Peyer's patch (tissue), 4 donors: Measurements from ENCODE around the gene ITPR1. TPM values are rescaled to one million over a fixed set of nuclear protein-coding genes. Genes with fewer than 3 reads are reported as not detected.

Source experiments
- DNase-seq, 3 donors: peaks; one replicate each; pipeline ENCODE4 v3.0.0-alpha.2; 2017 to 2019
- H3K27ac ChIP-seq, 4 donors: fragments of 200-600 bp; sonication (generic); one replicate each; pipeline ENCODE4 v1.5.1; 2016 to 2019
- H3K27me3 ChIP-seq, 2 donors: fragments of 200-600 bp; sonication (generic); one replicate each; pipeline ENCODE4 v1.5.1; 2019
- H3K36me3 ChIP-seq, 3 donors: fragments of 200-600 bp; sonication (generic); one replicate each; pipeline ENCODE4 v1.5.1; 2016 to 2019
- H3K4me1 ChIP-seq, 4 donors: fragments of 200-600 bp; sonication (generic); one replicate each; pipeline ENCODE4 v1.5.1; 2016 to 2019
- H3K4me3 ChIP-seq, 4 donors: fragments of 200-600 bp; sonication (generic); 1 replicate in 3 of 4; 2 replicates in 1 of 4; pipeline ENCODE4 v1.5.1; 2016 to 2019; ENCODE audit warnings: mild to moderate bottlenecking in 1 of 4
- H3K9me3 ChIP-seq, 4 donors: fragments of 200-600 bp; sonication (generic); one replicate each; pipeline ENCODE4 v1.5.1; 2016 to 2019; ENCODE audit warnings: mild to moderate bottlenecking in 1 of 4
- POLR2A ChIP-seq, 2 donors: fragments of 450-650 bp; IDR thresholded peaks; one replicate each; pipeline ENCODE4 v1.5.1; 2017; ENCODE audit warnings: antibody characterized with exemption in 2 of 2, mild to moderate bottlenecking in 2 of 2, moderate library complexity in 2 of 2
- total RNA-seq, 4 donors: library from RNA; depleted of rRNA; stranded (reverse); fragments of >200 nt; gene quantifications; one replicate each; pipeline ENCODE4 v1.1.0, GENCODE V29; 2016
- TF ChIP-seq, protein P1 (sequence below), 6 experiments: fragments of 450-650 bp in 4 of 6; fragments of 200-600 bp in 2 of 6; sonication (generic) in 1 of 6; IDR thresholded peaks; one replicate each; pipeline ENCODE4 v1.5.1; 2017 to 2019; ENCODE audit warnings: antibody characterized with exemption in 6 of 6, mild to moderate bottlenecking in 3 of 6, moderate library complexity in 1 of 6

Gene ITPR1
- total RNA-seq, 4 donors from 2014 or later = 13.3 to 142 (median 22.7) TPM

DNA sequence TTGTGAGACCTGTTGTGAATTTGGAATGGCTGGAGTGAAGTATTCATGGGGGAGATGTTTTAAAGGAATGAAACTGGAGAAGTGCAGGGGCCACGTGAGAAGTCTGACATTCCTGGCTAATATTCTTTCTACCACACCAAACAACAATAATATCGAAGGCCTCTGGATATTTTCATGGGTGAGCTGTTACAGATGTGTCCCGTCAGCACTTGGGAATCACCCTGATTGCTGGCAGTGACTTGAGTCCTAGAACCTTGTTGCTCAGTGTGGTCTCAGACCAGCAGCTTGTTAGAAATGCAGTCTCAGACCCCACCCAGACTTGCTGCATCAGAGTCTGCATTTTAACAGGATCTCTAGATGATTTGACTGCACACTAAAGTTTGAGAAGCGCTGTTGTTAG is 113.8 kb downstream of the ITPR1 start:
- Histone ChIP-seq H3K4me3 (no peak overlapping the region), H3K36me3 (no peaks in the 10 kb centered on the region), H3K27ac (no peak overlapping the region), H3K4me1 (no peaks in the 10 kb centered on the region), H3K27me3 (no peaks in the 10 kb centered on the region), H3K9me3 (no peaks in the 10 kb centered on the region)
- no peak for DNase-seq
- TF ChIP-seq POLR2A (IDR thresholded peaks at IDR 0.05) = no peak

DNA sequence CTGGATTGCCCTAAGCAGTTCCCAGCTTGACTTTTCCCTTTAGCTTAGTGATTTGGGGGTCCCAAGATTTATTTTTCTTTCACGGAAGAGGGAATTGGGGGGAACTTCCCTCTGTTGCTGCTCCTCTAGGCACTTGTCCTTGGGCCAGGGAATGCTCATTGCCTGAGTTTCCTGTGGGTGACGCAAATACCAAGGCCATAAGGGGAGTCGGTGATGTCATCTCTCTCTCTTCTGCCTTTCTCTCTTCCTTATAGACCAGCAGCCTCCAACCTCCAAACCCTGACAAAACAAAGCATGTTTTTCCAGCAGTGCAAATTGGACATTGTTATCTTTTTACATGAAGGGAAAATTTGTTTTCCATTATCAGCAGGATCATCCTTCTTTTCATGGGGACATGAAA is 120.2 kb downstream of the ITPR1 start:
- Histone ChIP-seq H3K4me1 (no peaks in the 10 kb centered on the region), H3K9me3 (no peaks in the 10 kb centered on the region), H3K27ac (no peak overlapping the region), H3K27me3 (no peaks in the 10 kb centered on the region), H3K36me3 (no peaks in the 10 kb centered on the region), H3K4me3 (no peak overlapping the region)
- no peak for DNase-seq
- TF ChIP-seq, protein P1, sequence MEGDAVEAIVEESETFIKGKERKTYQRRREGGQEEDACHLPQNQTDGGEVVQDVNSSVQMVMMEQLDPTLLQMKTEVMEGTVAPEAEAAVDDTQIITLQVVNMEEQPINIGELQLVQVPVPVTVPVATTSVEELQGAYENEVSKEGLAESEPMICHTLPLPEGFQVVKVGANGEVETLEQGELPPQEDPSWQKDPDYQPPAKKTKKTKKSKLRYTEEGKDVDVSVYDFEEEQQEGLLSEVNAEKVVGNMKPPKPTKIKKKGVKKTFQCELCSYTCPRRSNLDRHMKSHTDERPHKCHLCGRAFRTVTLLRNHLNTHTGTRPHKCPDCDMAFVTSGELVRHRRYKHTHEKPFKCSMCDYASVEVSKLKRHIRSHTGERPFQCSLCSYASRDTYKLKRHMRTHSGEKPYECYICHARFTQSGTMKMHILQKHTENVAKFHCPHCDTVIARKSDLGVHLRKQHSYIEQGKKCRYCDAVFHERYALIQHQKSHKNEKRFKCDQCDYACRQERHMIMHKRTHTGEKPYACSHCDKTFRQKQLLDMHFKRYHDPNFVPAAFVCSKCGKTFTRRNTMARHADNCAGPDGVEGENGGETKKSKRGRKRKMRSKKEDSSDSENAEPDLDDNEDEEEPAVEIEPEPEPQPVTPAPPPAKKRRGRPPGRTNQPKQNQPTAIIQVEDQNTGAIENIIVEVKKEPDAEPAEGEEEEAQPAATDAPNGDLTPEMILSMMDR (IDR thresholded peaks at IDR 0.05) = no peak
- TF ChIP-seq POLR2A (IDR thresholded peaks at IDR 0.05) = no peak

DNA sequence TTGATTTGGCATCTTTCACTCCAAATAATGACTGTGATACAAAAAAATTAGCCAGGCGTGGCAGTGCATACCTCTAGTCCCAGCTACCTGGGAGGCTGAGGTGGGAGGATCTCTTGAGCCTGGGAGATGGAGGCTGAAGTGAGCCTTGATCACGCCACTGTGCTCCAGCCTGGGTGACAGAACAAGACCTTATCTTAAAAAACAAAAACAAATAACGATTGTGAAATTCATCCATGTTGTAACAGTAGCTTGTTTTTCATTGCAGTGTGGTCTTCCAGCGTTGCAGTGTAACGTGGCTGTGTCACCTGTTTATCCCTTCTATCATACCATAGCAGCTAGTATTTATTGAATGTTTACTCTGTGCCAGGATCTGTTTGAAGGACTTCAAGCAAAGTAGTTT is 120.9 kb downstream of the ITPR1 start:
- no peaks in the 10 kb centered on the region for H3K9me3 ChIP-seq
- H3K36me3 ChIP-seq = no peaks in the 10 kb centered on the region
- H3K4me3 ChIP-seq = no peak overlapping the region
- DNase-seq = no peak
- H3K4me1 ChIP-seq = no peaks in the 10 kb centered on the region
- TF ChIP-seq, protein P1 (IDR thresholded peaks at IDR 0.05) = no peak
- TF ChIP-seq POLR2A (IDR thresholded peaks at IDR 0.05) = no peak
- no peaks in the 10 kb centered on the region for H3K27me3 ChIP-seq
- H3K27ac ChIP-seq = no peak overlapping the region

DNA sequence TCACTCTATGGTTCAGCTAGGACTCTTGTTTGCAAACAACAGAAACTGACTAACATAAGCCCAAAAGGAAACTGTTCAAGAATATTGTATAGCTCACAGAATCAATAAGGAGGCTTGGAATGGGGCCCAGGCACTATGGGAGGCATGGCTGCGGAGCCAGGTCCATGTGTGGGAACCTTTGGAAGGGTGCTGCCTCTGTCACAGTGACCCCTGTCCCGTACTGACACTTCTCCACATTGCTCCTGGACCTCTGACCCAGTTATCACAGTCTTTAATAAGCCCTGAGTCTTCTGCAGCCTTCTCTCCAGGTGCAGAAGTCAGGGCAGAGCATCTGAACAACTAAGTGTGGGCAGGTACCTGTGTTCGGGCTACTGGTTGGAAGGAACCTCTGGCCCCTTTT is 121.8 kb downstream of the ITPR1 start:
- Histone ChIP-seq H3K9me3 (no peaks in the 10 kb centered on the region), H3K27ac (no peak overlapping the region), H3K4me3 (no peak overlapping the region), H3K4me1 (no peaks in the 10 kb centered on the region), H3K27me3 (no peaks in the 10 kb centered on the region), H3K36me3 (no peaks in the 10 kb centered on the region)
- DNase-seq = no peak
- TF ChIP-seq POLR2A (IDR thresholded peaks at IDR 0.05) = no peak
- TF ChIP-seq, protein P1 (IDR thresholded peaks at IDR 0.05) = no peak

DNA sequence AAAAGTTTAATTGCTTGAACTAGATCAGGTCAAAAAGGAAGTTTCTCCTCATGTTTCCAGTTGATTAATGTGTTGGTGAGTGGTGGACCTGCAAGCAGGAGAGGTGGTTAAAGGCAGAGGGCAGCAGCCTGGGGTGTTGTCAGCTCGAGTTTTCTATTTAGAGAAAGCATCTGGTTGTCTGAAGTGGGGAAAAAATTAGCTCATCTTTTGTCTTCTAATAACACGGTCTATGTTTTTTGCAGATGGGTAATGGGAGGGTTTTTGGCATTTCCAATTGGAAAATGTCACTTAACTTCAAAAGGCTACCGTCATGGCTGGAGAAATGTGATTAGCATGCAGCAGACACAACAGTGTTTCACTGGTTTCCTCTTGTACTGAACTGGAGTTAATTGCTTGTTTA is 122.6 kb downstream of the ITPR1 start:
- Histone ChIP-seq H3K27me3 (no peaks in the 10 kb centered on the region), H3K4me3 (no peak overlapping the region), H3K4me1 (no peaks in the 10 kb centered on the region), H3K9me3 (no peaks in the 10 kb centered on the region), H3K36me3 (no peaks in the 10 kb centered on the region), H3K27ac (no peak overlapping the region)
- no peak for TF ChIP-seq POLR2A (IDR thresholded peaks at IDR 0.05)
- TF ChIP-seq, protein P1 (IDR thresholded peaks at IDR 0.05) = no peak
- DNase-seq = no peak

DNA sequence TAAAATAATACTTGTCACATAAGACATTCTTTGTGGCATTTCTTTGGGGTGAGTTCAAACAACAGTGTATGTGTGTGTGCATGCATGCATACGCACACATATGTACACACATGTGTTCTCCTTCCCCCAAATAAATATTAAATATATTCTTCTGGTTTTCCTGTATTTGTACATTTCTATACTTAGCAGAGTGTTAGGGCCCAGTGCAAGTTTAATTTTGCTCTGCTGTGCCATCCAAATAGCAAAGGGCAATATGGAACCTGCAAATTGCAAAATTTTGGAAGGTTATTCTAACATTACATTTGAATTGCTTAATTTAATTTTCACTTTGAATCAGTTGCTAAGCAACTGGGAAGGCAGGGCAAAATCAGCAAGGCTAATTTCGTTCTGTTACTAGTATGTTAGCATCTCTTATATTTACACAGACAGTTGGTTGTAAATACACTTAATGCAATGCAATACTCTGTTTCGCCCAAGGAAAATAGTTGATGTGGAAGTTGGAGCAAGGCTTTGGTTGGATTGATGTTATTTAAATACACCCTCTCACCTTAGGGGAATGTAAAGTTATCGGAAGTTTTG is 130.4 kb downstream of the ITPR1 start:
- Histone ChIP-seq H3K27ac (no peak overlapping the region), H3K9me3 (no peaks in the 10 kb centered on the region), H3K4me3 (no peak overlapping the region), H3K4me1 (no peaks in the 10 kb centered on the region), H3K27me3 (no peaks in the 10 kb centered on the region), H3K36me3 (no peaks in the 10 kb centered on the region)
- TF ChIP-seq, protein P1 (IDR thresholded peaks at IDR 0.05) = no peak
- TF ChIP-seq POLR2A (IDR thresholded peaks at IDR 0.05) = no peak
- no peak for DNase-seq
